HG02798 (cell line): ENCODE results near the gene SUSD3.
A peak's percentile ranks its signal among the peaks of the same experiment; 100 is the strongest.
"Not testable (repeated sequence)": the region's sequence is repeated elsewhere in the genome, so short reads cannot be mapped to it uniquely, and the experiment has no call there.

ENCODE experiments used
- ATAC-seq: cut with Tn5 transposase; IDR thresholded peaks from one replicate; pipeline ENCODE4 v1.9.1; 2021; ENCODE audit warnings: mild to moderate bottlenecking; ENCODE audit not compliant: unreplicated experiment, poor library complexity

Gene SUSD3

DNA sequence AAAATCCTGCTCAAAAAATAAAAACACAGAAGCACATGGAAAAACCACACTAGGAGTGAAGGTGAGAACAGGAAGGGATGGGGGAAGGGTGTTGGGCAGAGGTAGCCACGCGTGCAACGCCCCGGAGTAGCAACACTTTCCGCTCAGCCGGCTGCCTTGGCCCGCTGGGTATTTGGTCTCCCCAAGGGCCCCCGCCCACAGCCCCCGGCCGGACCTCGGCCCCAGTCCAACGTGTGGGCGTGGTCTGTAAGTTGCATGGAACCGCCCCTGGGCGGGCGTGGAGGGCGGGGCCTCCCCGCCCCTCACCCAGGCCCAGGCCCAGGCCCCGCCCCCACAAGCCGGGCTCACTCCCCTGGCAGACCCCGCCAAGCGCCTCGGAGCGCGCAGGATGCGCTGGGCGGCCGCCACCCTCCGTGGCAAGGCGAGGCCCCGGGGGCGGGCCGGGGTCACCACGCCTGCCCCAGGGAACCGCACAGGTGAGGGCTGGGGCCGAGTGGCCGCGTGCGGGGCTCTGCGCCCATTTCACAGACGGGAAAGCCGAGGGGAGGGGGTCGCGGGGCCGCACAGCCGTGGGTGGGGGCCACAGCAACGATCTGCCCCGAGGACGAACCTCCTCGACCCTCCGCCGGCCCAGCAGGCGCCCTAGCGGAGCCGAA, at the start of gene SUSD3:
Gene SUSD3, plus strand, starts transcription at position 347 of the 656 bp plus-strand sequence. Its CDS starts 42 bp downstream, at position 389.
- ATAC-seq, result peak; percentile 57

DNA sequence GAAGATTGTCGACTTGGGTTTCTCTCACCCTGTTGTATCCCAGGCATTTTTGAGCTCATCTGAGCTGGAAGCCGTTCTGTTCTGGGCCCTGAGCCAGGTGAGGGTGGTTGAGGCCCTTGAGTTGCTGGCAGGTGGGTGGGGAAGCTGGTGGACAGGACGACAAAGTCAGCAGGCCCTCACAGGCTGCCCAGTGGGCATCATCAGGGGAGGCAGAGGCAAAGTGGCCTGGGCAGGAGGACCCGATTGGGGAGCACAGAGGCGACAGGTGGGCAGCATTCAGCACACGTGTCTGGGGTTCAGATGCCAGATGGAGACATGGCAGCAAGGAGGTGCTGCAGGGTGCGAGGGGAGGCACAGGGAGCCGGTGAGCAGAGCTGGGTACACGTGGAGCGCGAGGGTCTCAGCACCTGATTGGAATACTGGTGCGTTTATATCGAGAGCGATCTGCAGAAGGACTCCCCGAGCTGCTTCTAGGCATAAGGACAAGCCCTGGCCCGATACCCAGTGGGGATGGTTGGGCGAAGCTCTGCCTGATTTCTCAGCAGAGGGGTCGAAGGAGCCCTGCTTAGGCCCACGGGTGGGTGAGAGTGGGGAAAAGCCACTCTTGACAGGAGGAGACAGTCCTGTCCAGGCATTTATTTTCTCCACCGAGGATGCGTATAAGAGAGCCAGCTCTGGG, 49.0 kb upstream of the SUSD3 start:
- ATAC-seq, result no peak

DNA sequence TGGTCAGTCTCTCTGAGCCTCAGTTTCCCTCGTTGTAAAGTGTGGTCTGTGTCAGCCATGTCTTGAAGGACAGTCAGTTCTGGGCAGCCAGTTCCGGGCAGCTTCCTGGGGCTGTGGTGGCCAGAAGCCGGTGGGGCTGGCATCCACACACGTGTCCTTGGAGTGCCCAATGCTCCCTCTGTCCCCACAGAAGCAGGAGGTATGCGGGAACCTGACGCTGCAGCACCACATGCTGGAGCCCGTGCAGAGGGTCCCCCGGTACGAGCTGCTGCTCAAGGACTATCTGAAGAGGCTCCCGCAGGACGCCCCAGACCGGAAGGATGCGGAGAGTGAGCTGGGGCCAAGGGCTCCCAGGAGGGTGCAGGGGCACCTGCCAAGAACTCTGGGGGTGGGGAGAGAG, 48.4 kb upstream of the SUSD3 start:
- no peak for ATAC-seq

DNA sequence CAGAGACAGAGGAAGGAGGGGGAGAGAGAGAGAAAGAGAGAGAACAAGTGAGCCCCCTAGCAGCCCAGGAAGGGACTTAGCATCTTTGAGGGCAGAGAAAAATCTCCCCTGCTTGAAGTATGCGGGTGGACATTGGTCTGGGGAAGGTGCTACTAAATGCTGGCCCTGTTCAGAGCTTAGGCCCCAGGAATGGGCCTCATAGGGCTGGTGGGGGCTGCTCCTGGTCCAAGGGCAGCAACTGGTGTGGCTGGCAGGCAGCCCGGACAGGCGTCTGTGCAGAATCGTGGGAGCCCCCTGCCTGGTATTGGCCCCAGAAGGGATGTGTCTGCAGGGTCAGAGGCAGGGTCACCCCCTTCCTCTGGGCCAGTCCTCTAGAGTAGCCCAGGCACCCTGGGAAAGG, 47.8 kb upstream of the SUSD3 start:
- no peak for ATAC-seq

DNA sequence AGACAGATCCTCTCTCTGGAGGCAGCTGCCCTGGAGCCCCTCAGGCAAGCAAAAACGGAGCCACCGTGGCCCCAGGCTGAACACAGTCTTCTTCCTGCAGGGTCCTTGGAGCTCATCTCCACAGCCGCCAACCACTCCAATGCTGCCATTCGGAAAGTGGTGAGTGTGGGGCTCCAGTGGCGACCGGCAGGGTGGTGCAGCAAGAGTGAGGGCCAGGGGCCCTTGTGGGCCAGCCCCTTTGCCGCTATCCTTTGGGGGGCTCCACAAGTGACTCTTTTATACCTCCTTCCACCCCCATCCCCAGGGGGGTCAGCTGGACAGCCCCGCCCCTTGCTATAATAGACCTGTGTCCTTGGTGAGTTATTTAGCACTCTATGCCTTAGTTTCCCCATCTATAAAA, 47.4 kb upstream of the SUSD3 start:
- ATAC-seq, result no peak

DNA sequence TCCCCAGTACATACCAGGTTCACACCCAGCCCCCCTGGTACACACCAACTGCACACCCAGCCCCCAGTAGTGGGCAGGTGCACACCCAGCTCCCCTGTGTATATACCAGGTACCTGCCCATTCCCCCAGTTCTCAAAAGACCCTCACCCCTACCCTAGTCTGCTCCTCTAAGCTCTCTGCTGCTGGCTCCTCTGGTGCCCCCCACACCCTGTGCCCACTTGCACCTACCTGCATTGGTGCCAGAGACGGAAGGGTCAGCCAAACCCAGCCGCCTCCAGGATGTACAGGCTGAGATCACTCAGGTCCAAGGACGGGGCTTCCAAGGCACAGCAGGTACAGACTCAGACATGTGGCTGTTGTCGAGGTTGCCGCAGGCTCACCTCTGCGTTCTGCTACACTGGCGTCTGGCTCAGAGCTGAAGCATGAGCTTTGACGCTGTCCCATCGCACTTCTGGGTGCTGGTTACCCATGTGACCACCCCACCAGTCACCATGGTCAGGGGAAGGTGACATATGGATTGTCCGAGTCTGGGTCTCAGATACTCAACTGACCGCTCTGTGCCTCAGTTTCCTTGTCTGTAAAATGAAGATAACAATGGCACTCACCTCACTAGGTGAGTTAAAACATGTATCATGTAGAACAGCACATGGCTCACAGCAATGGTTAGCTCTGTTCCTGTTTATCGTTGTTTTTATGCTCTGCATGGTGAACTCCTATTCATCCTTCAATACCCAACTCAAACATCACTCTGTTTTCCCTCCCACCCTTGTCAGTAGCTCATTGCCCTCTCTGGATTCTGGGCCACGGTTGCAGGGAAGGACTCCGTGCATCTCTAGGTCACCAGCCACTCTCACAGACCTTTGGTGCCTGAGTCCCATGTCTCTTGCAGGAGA, 45.3 kb upstream of the SUSD3 start:
- ATAC-seq, result no peak

DNA sequence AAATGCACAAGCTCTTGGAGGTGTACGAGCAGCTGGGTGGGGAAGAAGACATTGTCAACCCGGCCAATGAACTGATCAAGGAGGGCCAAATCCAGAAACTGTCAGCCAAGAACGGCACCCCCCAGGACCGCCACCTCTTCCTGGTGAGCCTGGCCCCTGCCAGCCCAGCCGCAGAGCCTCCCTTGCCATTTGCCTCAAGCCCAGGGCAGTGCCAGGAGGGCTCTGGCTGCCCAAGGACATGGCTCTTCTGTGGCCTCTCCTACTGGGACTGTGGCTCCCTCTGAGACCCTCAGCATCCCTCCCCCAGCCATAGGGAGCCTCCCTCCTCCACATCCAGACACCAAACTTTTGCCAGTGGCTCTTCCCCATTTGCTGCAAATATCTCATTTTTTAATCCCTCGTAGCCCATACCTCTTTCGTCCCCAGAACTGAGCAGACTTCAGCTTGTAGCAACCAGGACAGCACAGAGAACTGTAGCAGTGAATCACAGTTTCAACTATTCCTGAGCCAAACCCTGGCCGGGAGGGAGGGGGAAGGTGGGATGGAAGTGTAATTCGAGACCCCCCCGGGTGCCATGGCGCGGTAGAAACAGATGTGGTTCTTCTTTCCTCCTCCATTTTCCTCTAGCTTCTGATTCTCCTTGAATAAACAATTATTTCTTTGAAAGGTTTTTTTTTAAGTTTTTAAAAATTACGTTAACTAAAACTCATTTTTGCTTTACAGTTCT, 44.5 kb upstream of the SUSD3 start:
- ATAC-seq, result no peak

DNA sequence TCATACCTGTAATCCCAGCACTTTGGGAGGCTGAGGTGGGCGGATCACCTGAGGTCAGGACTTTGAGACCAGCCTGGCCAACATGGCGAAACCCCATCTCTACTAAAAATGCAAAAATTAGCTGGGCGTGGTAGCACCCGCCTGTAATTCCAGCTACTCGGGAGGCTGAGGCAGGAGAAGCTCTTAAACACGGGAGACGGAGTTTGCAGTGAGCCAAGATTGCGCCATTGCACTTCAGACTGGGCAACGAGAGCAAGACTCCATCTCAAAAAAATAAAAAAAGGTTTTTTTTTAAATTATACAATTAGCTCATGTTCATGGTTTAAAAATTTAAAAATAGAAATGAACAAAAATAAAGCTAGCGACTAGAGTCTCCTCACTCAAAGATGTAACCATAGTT, 43.3 kb upstream of the SUSD3 start:
- not testable (repeated sequence) for ATAC-seq

DNA sequence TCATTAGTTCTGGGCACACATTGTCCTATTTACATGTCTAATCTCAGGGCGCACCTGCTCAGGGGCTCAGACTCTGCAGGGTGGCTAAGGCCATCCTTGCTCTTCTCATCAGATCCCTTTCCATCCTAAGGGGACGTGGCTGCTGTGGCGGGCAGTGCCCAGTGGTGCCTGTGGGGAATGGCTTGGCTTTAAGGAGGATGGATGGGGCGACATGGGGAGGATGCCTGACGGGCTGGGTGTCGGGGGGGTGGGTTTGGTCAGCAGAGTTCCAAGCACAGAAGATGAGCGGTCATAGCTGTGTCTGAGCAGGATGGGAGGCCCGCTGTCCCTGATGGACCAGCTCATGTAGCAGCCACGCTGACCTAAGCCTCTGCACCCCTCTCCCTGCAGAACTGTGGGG, 40.9 kb upstream of the SUSD3 start:
- ATAC-seq, result no peak

DNA sequence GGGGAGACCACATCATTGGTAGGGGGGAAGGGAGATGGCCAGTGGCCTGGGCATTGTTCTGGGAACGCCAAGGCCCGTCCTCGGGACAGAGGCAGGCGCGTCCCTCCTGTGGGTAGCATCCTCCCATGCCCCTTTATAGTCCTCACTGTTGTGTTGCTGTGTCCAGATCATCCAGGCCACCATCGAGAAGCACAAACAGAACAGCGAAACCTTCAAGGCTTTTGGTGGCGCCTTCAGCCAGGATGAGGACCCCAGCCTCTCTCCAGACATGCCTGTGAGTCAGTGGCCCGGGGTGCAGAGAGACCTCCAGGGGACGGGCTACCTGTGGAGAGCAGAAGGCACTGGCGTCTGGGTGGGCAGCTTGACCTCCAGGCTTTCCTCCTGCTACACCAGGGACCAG, 38.4 kb upstream of the SUSD3 start:
- no peak for ATAC-seq

DNA sequence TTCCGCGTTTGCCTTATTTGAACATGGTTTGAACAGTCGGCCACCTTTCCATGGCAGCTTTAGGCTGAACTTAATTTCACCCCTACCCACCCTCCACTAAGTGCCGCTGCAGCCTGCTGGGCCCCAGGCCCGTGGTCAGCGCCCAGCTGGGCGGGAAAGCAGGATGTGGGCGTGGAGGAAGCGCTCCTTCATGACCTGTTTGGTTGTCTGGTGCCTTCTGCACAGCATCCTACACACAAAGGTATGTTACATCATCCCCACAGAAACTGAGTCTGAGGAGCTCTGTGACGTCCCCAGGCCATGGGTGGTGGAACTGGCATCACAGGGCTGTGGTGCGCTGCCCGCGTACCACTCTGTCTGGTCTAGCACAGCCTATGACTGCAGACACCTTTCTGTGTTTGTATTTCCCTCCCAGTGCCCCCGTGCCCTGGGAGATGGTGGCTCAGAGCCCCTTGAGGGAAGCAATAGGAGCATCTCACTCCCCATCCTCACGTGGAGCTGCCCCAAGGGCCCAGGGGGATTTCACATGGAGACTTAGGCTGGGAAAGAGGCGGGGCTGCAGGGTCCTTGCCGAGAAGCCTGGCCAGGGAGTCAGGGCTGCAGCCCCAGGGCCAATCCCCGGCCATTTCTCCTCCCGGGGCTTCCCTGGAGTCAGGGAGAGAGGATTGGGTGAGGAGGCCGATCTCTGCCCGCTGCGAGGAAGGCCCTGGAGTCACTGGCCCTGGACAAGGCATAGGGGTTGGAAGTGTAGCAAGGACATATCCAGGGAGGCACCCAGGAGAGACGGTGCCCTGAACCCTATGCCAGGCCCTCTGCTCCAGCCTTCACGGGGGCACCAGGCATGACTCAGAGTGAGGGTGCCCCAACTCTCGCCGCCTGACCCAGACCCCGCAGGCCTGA, 37.5 kb upstream of the SUSD3 start:
- no peak for ATAC-seq

DNA sequence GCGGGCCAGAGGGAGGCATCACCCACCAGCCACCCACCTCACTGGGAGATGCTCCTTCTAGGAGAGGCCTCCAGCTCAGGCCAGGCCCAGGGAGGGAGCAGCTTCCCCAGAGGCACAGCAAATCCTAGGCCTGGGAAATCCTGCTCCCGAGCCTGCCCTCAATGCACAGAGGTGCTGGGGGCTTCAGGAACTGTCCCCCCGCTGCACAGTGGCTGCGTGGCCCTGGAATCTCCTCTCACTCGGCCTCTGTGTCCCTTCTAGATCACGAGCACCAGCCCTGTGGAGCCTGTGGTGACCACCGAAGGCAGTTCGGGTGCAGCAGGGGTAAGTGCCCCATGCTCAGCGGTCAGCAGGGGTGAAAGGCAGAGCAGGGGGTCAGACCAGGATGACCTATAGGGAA, 36.4 kb upstream of the SUSD3 start:
- ATAC-seq, result no peak

DNA sequence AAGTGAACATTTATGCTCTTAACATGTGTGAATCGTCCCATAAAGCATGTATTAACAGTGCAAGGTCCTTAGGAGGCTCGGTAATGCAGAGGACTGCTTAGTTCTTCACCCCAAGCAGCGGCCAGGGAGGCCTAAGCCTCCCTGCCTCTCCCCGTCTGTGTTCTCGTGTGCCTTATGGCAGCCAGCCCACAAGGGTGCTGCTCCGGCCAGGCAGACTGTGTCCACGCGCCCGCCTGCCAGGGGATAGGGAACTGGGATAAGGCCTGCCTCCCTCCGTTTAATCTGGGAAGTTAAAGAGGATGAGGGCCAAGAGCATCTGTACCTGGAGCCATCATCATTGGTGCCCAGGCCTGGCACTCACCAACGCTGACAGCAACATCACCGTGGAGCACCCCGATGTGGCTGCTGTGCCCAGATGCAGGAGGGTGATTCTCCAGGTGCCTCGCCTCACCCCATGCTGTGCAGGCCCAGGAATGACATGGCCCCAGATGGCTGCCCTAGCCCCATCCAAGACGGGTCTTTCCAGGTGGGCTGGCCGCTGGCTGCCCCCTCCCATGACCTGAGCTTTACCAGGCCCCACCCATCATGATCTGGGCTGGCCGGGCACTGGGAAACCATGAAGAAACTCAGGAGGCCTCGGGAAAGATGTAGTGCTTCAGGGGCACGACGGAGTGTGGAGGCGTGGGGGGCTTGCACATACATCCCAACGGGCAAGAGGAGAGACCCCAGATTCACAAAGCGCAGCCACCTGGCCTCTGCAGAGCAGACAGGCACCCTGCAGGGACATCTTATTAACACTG, 35.6 kb upstream of the SUSD3 start:
- ATAC-seq, result no peak

DNA sequence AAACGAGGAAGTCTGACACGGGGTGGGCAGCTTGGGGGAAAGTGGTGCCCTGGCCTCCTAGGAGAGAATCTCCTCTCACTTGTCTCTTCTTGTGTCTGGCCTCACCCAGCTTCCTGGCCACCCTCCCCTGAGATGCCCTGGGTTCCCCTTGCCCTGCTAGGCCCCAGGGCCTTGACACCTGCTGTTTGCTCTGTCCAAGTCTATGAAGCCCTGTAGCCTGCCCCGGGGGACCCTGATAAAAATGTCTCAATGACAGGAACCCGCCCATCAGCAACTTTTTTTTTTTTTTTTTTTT, 35.0 kb upstream of the SUSD3 start:
- no peak for ATAC-seq

DNA sequence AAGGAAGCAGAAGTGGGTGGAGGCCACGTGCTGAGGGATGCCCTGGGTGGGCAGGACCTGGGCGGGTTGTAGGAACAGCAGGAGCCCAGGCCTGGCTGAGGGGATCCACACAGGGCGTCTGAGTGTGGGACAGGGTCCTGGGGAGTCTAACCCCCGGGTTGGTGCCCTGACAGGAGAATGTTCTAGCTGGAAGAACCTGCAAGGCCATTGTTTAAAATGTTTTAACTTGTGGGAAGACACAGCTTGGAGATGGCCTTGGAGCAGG, 33.9 kb upstream of the SUSD3 start:
- ATAC-seq, result no peak

DNA sequence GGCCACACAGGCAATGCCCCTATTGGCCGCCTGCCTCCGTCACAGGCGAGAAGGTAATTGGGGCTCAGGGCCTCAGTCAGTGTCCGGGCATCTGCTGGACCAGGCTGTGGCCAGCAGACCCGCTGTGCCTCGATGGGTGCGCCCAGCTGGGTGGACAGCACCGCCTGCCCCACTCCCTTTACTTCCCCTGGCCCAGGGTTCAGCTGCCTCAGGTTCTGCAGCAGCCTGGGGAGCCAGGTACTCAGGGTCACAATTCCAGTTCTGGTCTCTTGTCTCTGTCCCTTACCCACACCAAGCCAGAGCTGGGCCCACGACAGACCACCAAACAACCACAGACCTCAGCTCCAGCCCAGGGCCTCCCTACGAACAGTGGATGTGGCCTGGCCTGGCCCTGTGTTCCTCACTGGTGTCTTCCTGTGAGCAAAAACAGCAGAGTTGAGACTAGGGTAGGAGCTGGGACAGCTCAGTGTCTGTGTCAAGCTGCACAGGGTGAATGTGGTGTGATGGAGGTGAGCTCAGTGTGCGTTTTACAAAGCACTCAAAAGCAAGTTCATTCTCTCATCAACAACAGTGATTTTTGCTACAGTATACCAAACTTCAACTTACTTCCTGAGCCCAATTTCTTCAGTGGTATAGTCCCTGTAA, 33.4 kb upstream of the SUSD3 start:
- ATAC-seq, result no peak

DNA sequence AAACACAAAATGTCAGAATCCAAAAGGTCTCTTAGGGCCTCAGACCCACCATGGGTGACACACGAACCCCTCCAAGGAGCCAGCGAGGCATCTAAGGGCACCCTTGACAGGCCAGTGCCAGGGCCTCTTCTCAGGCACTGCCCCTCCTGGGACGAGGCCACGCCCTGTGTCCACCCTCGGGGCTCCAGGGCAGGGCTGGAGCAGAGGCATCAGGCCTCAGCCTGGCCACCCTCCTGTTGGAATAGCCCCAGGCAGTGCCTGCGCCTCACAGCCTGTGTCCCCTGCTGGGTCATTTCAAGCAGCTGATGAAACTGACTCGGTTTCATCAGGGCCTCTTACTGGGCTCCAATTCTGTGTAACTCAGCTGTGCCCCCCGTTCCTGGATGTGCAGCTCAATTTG, 32.8 kb upstream of the SUSD3 start:
- ATAC-seq, result no peak

DNA sequence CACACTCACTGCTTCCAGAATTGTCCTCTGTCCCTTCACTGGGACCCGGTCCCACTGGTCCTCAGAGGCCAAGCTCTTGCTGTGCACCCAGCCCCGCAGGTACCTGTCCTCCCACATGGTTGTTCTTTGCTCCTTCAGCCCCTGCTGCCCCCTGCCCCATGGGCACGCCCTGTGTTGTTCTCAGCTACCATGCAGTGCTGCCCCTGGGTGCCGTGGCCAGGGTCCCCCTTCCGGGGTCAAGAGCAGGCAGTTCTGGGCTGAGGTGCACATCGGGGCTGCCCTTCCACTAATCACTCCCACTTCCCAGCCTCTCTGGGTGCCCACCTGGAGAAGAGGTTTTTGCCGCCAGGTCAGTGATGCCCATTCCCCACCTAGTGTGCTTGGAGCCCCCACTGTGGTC, 31.9 kb upstream of the SUSD3 start:
- ATAC-seq, result no peak

DNA sequence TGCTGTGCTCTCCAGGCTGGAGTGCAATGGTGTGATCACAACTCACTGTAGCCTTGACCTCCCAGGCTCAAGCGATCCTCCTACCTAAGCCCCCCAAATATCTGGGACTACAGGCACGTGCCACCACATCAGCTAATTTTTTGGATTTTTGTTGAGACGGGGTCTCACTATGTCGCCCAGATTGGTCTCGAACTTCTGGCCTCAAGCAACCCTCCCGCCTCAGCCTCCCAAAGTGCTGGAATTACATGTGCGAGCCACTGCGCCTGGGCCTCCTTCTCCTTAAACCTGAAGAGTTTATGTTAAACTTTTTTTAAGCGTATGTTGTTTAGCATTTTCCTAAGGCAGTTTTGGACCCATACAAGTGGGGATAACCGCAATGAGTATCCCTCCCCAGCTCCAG, 30.8 kb upstream of the SUSD3 start:
- no peak for ATAC-seq
